Measurements from ENCODE around the gene RBX1.

DNA sequence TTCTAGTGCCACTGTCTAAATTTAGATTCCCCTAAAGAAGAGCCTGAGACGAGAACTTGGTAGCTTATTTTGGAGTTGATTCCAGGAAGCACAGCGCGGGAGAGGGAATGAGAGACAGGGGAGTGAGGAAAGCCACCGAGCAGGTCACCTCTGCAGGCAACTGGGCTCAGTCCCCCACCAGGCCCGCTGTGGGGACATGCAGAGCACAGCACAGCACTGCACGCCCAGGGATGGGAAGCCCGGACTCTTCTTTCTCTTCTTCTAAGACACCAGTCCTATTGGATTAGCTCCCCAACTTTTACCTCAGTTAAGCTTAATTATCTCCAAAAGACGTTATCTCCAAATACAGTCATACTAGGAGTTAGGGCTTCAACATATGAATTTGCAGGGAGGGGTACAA lies 28.7 kb downstream of the RBX1 start:
- TF ChIP-seq, protein P1, sequence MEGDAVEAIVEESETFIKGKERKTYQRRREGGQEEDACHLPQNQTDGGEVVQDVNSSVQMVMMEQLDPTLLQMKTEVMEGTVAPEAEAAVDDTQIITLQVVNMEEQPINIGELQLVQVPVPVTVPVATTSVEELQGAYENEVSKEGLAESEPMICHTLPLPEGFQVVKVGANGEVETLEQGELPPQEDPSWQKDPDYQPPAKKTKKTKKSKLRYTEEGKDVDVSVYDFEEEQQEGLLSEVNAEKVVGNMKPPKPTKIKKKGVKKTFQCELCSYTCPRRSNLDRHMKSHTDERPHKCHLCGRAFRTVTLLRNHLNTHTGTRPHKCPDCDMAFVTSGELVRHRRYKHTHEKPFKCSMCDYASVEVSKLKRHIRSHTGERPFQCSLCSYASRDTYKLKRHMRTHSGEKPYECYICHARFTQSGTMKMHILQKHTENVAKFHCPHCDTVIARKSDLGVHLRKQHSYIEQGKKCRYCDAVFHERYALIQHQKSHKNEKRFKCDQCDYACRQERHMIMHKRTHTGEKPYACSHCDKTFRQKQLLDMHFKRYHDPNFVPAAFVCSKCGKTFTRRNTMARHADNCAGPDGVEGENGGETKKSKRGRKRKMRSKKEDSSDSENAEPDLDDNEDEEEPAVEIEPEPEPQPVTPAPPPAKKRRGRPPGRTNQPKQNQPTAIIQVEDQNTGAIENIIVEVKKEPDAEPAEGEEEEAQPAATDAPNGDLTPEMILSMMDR (IDR thresholded peaks at IDR 0.05; ENCODE audit: low read length) = no peak
- TF ChIP-seq EZH2 (optimal IDR thresholded peaks at IDR 0.05; ENCODE audit: low read depth, low read length) = no peak

All from MM.1S (cell line).